Liver (tissue), 9 donors: ENCODE results near the gene GNG7. TPM values are rescaled to one million over a fixed set of nuclear protein-coding genes. Genes with fewer than 3 reads are reported as not detected.

Experiments used
- DNase-seq: peaks from one replicate; pipeline ENCODE4 v3.0.0-alpha.2; 2017; ENCODE audit warnings: low spot score
- H3K27ac ChIP-seq, 2 donors: one replicate each; pipeline ENCODE4 v1.7.0; 2013; ENCODE audit warnings: inconsistent platforms in 2 of 2, low read length in 2 of 2, control low read depth in 1 of 2, low read depth in 1 of 2, mild to moderate bottlenecking in 1 of 2
- H3K27me3 ChIP-seq, 4 donors: one replicate each; pipeline versions ENCODE4 v1.6.1 to v1.7.0; 2013; ENCODE audit warnings: low read length in 3 of 4, inconsistent platforms in 1 of 4, mild to moderate bottlenecking in 1 of 4, moderate library complexity in 1 of 4; ENCODE audit not compliant: control insufficient read depth in 4 of 4, insufficient read depth in 4 of 4
- H3K36me3 ChIP-seq, 4 donors: one replicate each; pipeline versions ENCODE4 v1.6.1 to v1.7.0; 2013; ENCODE audit warnings: low read length in 3 of 4, mild to moderate bottlenecking in 3 of 4, low read depth in 1 of 4, moderate library complexity in 1 of 4; ENCODE audit not compliant: control insufficient read depth in 4 of 4, insufficient read depth in 3 of 4
- H3K4me1 ChIP-seq, 4 donors: one replicate each; pipeline versions ENCODE4 v1.6.1 to v1.7.0; 2013; ENCODE audit warnings: low read length in 3 of 4, mild to moderate bottlenecking in 3 of 4, moderate library complexity in 1 of 4; ENCODE audit not compliant: control insufficient read depth in 4 of 4, insufficient read depth in 4 of 4
- H3K4me3 ChIP-seq, 3 donors: one replicate each; pipeline versions ENCODE4 v1.6.1 to v1.7.0; 2013; ENCODE audit warnings: low read length in 3 of 3, control low read depth in 1 of 3, low read depth in 1 of 3, mild to moderate bottlenecking in 1 of 3
- H3K9ac ChIP-seq, 2 donors: one replicate each; pipeline ENCODE4 v1.7.0; 2013; ENCODE audit warnings: low read length in 2 of 2, mild to moderate bottlenecking in 2 of 2, moderate library complexity in 2 of 2, control low read depth in 1 of 2, low read depth in 1 of 2
- H3K9me3 ChIP-seq, 4 donors: one replicate each; pipeline versions ENCODE4 v1.6.1 to v1.7.0; 2013; ENCODE audit warnings: low read length in 3 of 4; ENCODE audit not compliant: control insufficient read depth in 4 of 4
- ATF3 ChIP-seq: IDR thresholded peaks from 2 replicates; pipeline ENCODE4 v1.6.1; 2016; ENCODE audit warnings: antibody characterized with exemption
- CTCF ChIP-seq: fragments of 150-350 bp; IDR thresholded peaks from 2 replicates; pipeline ENCODE4 v1.5.1; 2017; ENCODE audit warnings: improper control_type of control experiment, low read depth, low read length; ENCODE audit not compliant: missing input control
- EGR1 ChIP-seq, 2 donors: IDR thresholded peaks; 2 replicates each; pipeline ENCODE4 v1.6.1; 2016 to 2018; ENCODE audit warnings: antibody characterized with exemption in 2 of 2, low read depth in 2 of 2
- FOXA1 ChIP-seq: IDR thresholded peaks from 2 replicates; pipeline ENCODE4 v1.6.1; 2016; ENCODE audit warnings: antibody characterized with exemption
- FOXA2 ChIP-seq: IDR thresholded peaks from 2 replicates; pipeline ENCODE4 v1.6.1; 2016; ENCODE audit warnings: antibody characterized with exemption
- GABPA ChIP-seq, 2 donors: IDR thresholded peaks in 1 of 2; conservative IDR thresholded peaks in 1 of 2; 2 replicates each; pipeline ENCODE4 v1.6.1; 2016; ENCODE audit warnings: antibody characterized with exemption in 2 of 2, mild to moderate bottlenecking in 1 of 2, moderate library complexity in 1 of 2
- HNF4A ChIP-seq, 2 donors: conservative IDR thresholded peaks; 2 replicates each; pipeline ENCODE4 v1.6.1; 2016; ENCODE audit warnings: antibody characterized with exemption in 2 of 2, mild to moderate bottlenecking in 2 of 2
- HNF4G ChIP-seq: IDR thresholded peaks from 2 replicates; pipeline ENCODE4 v1.6.1; 2016; ENCODE audit warnings: antibody characterized with exemption
- JUND ChIP-seq, 2 donors: IDR thresholded peaks; 2 replicates each; pipeline ENCODE4 v1.6.1; 2016; ENCODE audit warnings: antibody characterized with exemption in 2 of 2
- NR2F2 ChIP-seq: IDR thresholded peaks from 2 replicates; pipeline ENCODE4 v1.6.1; 2016; ENCODE audit warnings: antibody characterized with exemption
- RAD21 ChIP-seq, 2 donors: IDR thresholded peaks; 2 replicates each; pipeline ENCODE4 v1.6.1; 2016; ENCODE audit warnings: antibody characterized with exemption in 2 of 2, mild to moderate bottlenecking in 2 of 2
- REST ChIP-seq: IDR thresholded peaks from 2 replicates; pipeline ENCODE4 v1.6.1; 2016; ENCODE audit warnings: antibody characterized with exemption, mild to moderate bottlenecking
- RXRA ChIP-seq, 2 donors: IDR thresholded peaks; 2 replicates each; pipeline ENCODE4 v1.6.1; 2017 to 2018; ENCODE audit warnings: antibody characterized with exemption in 2 of 2, mild to moderate bottlenecking in 1 of 2
- SP1 ChIP-seq: IDR thresholded peaks from 2 replicates; pipeline ENCODE4 v1.6.1; 2018; ENCODE audit warnings: antibody characterized with exemption, mild to moderate bottlenecking
- TAF1 ChIP-seq: conservative IDR thresholded peaks from 2 replicates; pipeline ENCODE4 v1.6.1; 2016; ENCODE audit warnings: antibody characterized with exemption, mild to moderate bottlenecking
- YY1 ChIP-seq: IDR thresholded peaks from 2 replicates; pipeline ENCODE4 v1.6.1; 2016; ENCODE audit warnings: antibody characterized with exemption, mild to moderate bottlenecking
- ZBTB33 ChIP-seq: IDR thresholded peaks from 2 replicates; pipeline ENCODE4 v1.6.1; 2016; ENCODE audit warnings: antibody characterized with exemption
- WGBS: extraction: QIAGEN DNeasy Blood & Tissue Kit; methylation state at CpG from one replicate; pipeline ENCODE4 v1.1.7; 2013; 5-methylcytosine and 5-hydroxymethylcytosine counted together
- polyA plus RNA-seq, 2 donors: library from polyadenylated mRNA; stranded (reverse) in 1 of 2; unstranded in 1 of 2; fragments of 200-250 nt in 1 of 2; fragments of >200 nt in 1 of 2; fragmentation: Nextera tagmentation in 1 of 2; extraction: Ambion mirVana in 1 of 2; gene quantifications; one replicate each; pipeline versions ENCODE4 v1.2.1 to v1.2.3, GENCODE V29; 2013 to 2015
- total RNA-seq, 2 donors: library from RNA; depleted of rRNA; stranded (reverse); fragments of >200 nt; gene quantifications; one replicate each; pipeline ENCODE4 v1.2.3, GENCODE V29; 2014
- TF ChIP-seq, protein P1 (sequence below): IDR thresholded peaks from 2 replicates; pipeline ENCODE4 v1.6.1; 2016; ENCODE audit warnings: antibody characterized with exemption
- donor health status: healthy.
- donor health status: healthy.
- donor health status: healthy.
- donor health status: healthy.
- donor health status: healthy.

The GNG7 gene
- total and polyA plus RNA-seq, 4 donors, result 0.75 to 1.9 (median 1.1) TPM

DNA sequence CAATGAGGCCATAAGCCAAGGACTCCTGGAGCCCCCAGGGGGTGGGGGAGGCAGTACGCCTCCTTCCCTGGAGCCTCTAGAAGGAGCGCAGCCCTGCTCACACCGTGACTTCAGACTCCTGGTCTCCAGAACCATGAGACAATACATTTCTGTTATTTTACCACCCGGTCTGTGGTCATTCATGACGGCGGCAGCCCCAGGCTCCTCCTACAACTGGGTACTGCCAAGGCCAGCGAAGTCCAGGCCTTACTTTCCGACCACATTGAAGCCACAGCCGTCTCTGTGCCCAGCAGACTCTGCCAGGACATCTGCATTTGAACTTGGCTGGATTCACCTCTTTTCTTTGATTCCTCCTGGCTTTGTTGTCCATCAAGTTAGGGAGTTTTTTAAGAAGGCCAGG is 10.5 kb downstream of the GNG7 start:
- TF ChIP-seq TAF1 (no peak), FOXA2 (no peak), YY1 (no peak), HNF4A (conservative IDR thresholded peaks at IDR 0.05) (no peak), REST (no peak), NR2F2 (no peak), CTCF (no peak), RAD21 (IDR thresholded peaks at IDR 0.05) (no peak), HNF4G (no peak), SP1 (no peak), RXRA (IDR thresholded peaks at IDR 0.05) (no peak), GABPA (IDR thresholded peaks at IDR 0.05 in 1 of 2, conservative IDR thresholded peaks at IDR 0.05 in 1 of 2) (no peak), JUND (IDR thresholded peaks at IDR 0.05) (no peak), FOXA1 (no peak), ZBTB33 (no peak), EGR1 (IDR thresholded peaks at IDR 0.05; ENCODE audit: low read depth in 2 of 2) (no peak)
- TF ChIP-seq, protein P1, sequence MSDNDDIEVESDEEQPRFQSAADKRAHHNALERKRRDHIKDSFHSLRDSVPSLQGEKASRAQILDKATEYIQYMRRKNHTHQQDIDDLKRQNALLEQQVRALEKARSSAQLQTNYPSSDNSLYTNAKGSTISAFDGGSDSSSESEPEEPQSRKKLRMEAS, result no peak
- Histone ChIP-seq H3K27ac (no peak overlapping the region), H3K27me3 (no peaks in the 10 kb centered on the region), H3K4me1 (peaks cover 0 to 3% (median 0%) of the 10 kb centered on the region in 4 donors), H3K4me3 (no peak overlapping the region), H3K9ac (no peak overlapping the region), H3K36me3 (no peaks in the 10 kb centered on the region), H3K9me3 (no peaks in the 10 kb centered on the region)
- WGBS, result 92% methylated on average over 9 of the region's 9 CpGs
- no peak for DNase-seq

DNA sequence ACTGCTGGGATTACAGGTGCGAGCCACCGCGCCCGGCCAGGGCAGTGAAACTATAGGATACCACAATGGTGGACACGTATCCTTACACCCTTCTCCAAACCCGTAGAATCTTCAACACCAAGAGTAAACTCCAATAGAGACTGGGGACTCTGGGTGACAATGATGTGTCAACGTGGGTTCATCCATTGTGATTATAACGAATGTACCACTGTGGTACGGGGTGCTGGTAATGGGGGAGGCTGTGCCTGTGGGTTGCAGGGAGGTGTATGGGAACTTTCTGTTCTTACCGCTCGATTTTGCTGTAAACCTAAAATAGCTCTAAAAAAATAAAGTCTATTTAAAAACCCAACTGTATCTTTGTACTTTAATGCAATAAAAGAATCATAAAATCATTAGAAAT is 11.6 kb downstream of the GNG7 start:
- Histone ChIP-seq H3K4me3 (no peak overlapping the region), H3K9ac (no peak overlapping the region), H3K9me3 (no peaks in the 10 kb centered on the region), H3K27ac (no peak overlapping the region), H3K36me3 (no peaks in the 10 kb centered on the region), H3K4me1 (peaks cover 0 to 3% (median 0%) of the 10 kb centered on the region in 4 donors), H3K27me3 (no peaks in the 10 kb centered on the region)
- no peak for DNase-seq
- 92% methylated on average over 11 of the region's 11 CpGs for WGBS
- no peak for TF ChIP-seq TAF1
- TF ChIP-seq REST, result no peak
- no peak for TF ChIP-seq EGR1 (IDR thresholded peaks at IDR 0.05; ENCODE audit: low read depth in 2 of 2)
- TF ChIP-seq, protein P1, result no peak
- no peak for TF ChIP-seq FOXA2
- TF ChIP-seq ZBTB33, result no peak
- no peak for TF ChIP-seq SP1
- no peak for TF ChIP-seq JUND (IDR thresholded peaks at IDR 0.05)
- TF ChIP-seq ATF3, result no peak
- TF ChIP-seq NR2F2, result no peak
- no peak for TF ChIP-seq RAD21 (IDR thresholded peaks at IDR 0.05)
- TF ChIP-seq FOXA1, result no peak
- TF ChIP-seq RXRA (IDR thresholded peaks at IDR 0.05), result no peak
- TF ChIP-seq YY1, result no peak
